22Rv1 (cell line): ENCODE measurements around the gene GLP1R.
"Not testable (repeated sequence)": the region's sequence is repeated elsewhere in the genome, so short reads cannot be mapped to it uniquely, and the experiment has no call there.

ENCODE experiments used
- H3K27ac ChIP-seq: fragments of 450-650 bp; 2 replicates; pipeline ENCODE4 v1.5.1; 2017
- ZFX ChIP-seq: fragments of 450-650 bp; IDR thresholded peaks from 2 replicates; pipeline ENCODE4 v1.6.1; 2017; ENCODE audit warnings: antibody characterized with exemption, borderline replicate concordance
- TF ChIP-seq, protein P1 (sequence below): fragments of 450-650 bp; IDR thresholded peaks from 2 replicates; pipeline ENCODE4 v1.5.1; 2017; ENCODE audit warnings: mild to moderate bottlenecking

Gene GLP1R

GRCh38 chr6:39128832-39129231, 80.3 kb downstream of the GLP1R start:
- TF ChIP-seq, protein P1, sequence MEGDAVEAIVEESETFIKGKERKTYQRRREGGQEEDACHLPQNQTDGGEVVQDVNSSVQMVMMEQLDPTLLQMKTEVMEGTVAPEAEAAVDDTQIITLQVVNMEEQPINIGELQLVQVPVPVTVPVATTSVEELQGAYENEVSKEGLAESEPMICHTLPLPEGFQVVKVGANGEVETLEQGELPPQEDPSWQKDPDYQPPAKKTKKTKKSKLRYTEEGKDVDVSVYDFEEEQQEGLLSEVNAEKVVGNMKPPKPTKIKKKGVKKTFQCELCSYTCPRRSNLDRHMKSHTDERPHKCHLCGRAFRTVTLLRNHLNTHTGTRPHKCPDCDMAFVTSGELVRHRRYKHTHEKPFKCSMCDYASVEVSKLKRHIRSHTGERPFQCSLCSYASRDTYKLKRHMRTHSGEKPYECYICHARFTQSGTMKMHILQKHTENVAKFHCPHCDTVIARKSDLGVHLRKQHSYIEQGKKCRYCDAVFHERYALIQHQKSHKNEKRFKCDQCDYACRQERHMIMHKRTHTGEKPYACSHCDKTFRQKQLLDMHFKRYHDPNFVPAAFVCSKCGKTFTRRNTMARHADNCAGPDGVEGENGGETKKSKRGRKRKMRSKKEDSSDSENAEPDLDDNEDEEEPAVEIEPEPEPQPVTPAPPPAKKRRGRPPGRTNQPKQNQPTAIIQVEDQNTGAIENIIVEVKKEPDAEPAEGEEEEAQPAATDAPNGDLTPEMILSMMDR, result no peak
- no peak for TF ChIP-seq ZFX
- no peak overlapping the region for H3K27ac ChIP-seq

DNA sequence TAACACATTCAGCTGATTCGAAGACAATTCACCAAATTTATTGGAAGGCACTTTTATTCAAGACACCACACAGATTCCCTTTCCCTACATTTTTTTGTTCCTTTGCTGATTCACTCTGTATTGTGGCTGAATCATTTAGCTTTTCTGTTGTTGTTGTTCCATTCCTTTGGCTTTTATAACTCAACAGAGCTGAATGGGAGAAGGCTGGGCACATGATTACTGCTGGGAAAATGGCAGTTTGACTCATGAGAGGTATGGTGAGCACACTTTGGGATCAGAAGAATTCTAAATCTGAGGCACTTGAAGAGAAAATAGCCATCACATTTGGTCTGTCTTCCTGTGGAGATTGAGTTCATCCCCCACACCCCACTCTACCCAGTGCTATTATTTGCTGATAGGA, 82.1 kb downstream of the GLP1R start:
- TF ChIP-seq, protein P1, result no peak
- TF ChIP-seq ZFX, result no peak
- no peak overlapping the region for H3K27ac ChIP-seq

DNA sequence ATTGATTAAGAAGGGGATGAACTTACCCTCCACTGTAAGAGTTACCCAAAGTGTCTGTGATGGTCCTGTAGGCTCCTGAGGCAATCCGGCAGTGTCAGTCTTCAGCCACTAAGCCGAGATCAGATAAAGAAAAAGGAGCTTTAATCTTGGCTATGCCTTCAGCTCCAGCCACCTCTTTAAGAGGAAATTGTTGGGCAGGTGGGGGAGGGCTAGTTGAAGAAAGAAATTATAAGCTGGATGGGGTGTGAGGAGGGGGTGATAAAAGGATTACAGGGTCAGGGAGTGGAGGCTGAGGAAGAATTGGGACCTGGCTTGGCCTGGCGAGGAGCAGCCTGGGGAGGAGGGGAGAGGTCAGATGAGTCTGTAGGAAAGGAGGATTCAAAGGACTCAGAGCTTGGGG, 86.2 kb downstream of the GLP1R start:
- not testable (repeated sequence) for H3K27ac ChIP-seq

DNA sequence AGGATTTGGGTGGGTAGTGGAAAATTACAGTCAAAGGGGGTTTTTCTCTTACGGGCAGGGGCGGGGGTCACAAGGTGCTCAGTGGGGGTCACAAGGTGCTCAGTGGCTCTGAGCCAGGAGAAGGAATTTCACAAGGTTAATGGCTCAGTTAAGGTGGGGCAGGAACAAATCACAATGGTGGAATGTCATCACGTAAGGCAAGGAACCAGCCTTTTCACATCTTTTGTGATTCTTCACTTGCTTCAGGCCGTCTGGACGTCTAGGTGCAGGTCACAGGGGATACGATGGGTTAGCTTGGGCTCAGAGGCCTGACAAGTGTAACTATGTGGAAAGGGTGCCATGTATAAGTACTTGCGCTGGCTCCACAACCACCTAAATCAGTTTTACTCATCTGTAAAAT, 87.6 kb downstream of the GLP1R start:
- H3K27ac ChIP-seq, result not testable (repeated sequence)

- TF ChIP-seq, protein P1, result no peak
- TF ChIP-seq ZFX, result no peak
- no peak overlapping the region for H3K27ac ChIP-seq
These were observed 88.7 kb downstream of the GLP1R start for GRCh38 chr6:39137245-39137644.
